Stomach (tissue), 9 donors: ENCODE measurements around the gene FARP2. TPM values are rescaled to one million over a fixed set of nuclear protein-coding genes. Genes with fewer than 3 reads are reported as not detected.

ENCODE experiments used
- DNase-seq, 2 donors: peaks; one replicate each; pipeline versions ENCODE4 v3.0.0 to v3.0.0-alpha.2; 2013 to 2019
- H3K27ac ChIP-seq, 5 donors: fragments of 200-600 bp in 4 of 5; sonication (generic) in 4 of 5; one replicate each; pipeline ENCODE4 v1.5.1; 2013 to 2019; ENCODE audit warnings: mild to moderate bottlenecking in 1 of 5, moderate library complexity in 1 of 5
- H3K27me3 ChIP-seq, 3 donors: fragments of 200-600 bp; sonication (generic); one replicate each; pipeline ENCODE4 v1.5.1; 2017 to 2019; ENCODE audit warnings: mixed run types in 1 of 3
- H3K36me3 ChIP-seq, 4 donors: fragments of 200-600 bp; sonication (generic); 1 replicate in 3 of 4; 2 replicates in 1 of 4; pipeline ENCODE4 v1.5.1; 2016 to 2019
- H3K4me1 ChIP-seq, 4 donors: fragments of 200-600 bp; sonication (generic); one replicate each; pipeline ENCODE4 v1.5.1; 2016 to 2019
- H3K4me3 ChIP-seq, 4 donors: fragments of 200-600 bp; sonication (generic) in 3 of 4; one replicate each; pipeline ENCODE4 v1.5.1; 2016 to 2019; ENCODE audit warnings: mild to moderate bottlenecking in 1 of 4
- H3K9me3 ChIP-seq, 4 donors: fragments of 200-600 bp; sonication (generic); one replicate each; pipeline ENCODE4 v1.5.1; 2016 to 2019
- EP300 ChIP-seq: sonication (generic); formaldehyde crosslinking; IDR thresholded peaks from one replicate; pipeline ENCODE4 v1.6.1; 2017; ENCODE audit warnings: antibody characterized with exemption
- POLR2A ChIP-seq, 4 donors: fragments of 450-650 bp; IDR thresholded peaks; one replicate each; pipeline ENCODE4 v1.6.1; 2016; ENCODE audit warnings: antibody characterized with exemption in 4 of 4, control low read depth in 2 of 4, mild to moderate bottlenecking in 1 of 4, moderate library complexity in 1 of 4
- POLR2AphosphoS5 ChIP-seq, 3 donors: sonication (generic); formaldehyde crosslinking; IDR thresholded peaks; one replicate each; pipeline ENCODE4 v1.6.1; 2016; ENCODE audit warnings: antibody characterized with exemption in 3 of 3
- WGBS, 5 donors: extraction: QIAGEN DNeasy Blood & Tissue Kit in 3 of 5; methylation state at CpG; one replicate each; pipeline versions ENCODE4 v1.1.5 to v1.1.7; 2013 to 2018; 5-methylcytosine and 5-hydroxymethylcytosine counted together
- intact Hi-C: fragments of 100-400 bp; cut with DNase I; formaldehyde crosslinking; loops from one replicate; pipeline ENCODE4 v1.15.1; 2023; ENCODE audit warnings: low total_unique reads
- polyA plus RNA-seq, 3 donors: library from polyadenylated mRNA; stranded (reverse); fragments of 200-250 nt; gene quantifications; one replicate each; pipeline ENCODE4 v1.2.3, GENCODE V29; 2013
- total RNA-seq, 5 donors: library from RNA; depleted of rRNA; stranded (reverse); fragments of >200 nt; gene quantifications; one replicate each; pipeline versions ENCODE4 v1.1.0 to v1.2.3, GENCODE V29; 2014 to 2016
- TF ChIP-seq, protein P1 (sequence below), 7 experiments: fragments of 450-650 bp in 4 of 7; fragments of 200-600 bp in 3 of 7; sonication (generic) in 3 of 7; IDR thresholded peaks; one replicate each; pipeline ENCODE4 v1.5.1; 2016 to 2019; ENCODE audit warnings: antibody characterized with exemption in 7 of 7, control low read depth in 2 of 7, mild to moderate bottlenecking in 1 of 7
- donor health status: healthy with polysubstance abuse.
- donor health status: Bipolar disorder and iron deficiency.
- donor health status: healthy.

The FARP2 gene
- total and polyA plus RNA-seq, 8 donors, result 15.8 to 260 (median 69.1) TPM

DNA sequence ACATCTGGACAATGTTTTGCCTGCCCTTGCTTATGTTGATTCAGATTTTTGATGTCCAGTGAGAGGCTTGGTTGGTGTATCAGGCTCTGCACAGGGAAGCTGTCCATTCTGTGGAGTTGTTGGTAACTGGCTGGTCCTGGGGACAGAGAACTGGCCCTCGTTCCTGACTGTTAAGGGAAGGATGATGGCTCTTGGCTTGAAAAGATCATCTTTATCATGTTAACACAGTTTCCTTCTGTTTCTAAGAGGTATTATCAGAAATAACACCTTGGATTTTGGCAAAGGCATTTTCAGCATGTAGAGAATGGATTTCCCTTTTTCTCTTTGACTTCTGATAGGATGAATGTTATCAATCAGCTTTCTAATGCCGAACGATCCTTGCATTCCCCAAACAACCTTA lies 133.0 kb downstream of the FARP2 start:
- Histone ChIP-seq H3K4me1 (peaks cover 0 to 17% (median 13%) of the 10 kb centered on the region in 4 donors), H3K27me3 (no peaks in the 10 kb centered on the region), H3K36me3 (peaks cover 27 to 71% (median 54%) of the 10 kb centered on the region in 4 donors), H3K27ac (no peak overlapping the region), H3K9me3 (no peaks in the 10 kb centered on the region), H3K4me3 (no peak overlapping the region)
- TF ChIP-seq, protein P1, sequence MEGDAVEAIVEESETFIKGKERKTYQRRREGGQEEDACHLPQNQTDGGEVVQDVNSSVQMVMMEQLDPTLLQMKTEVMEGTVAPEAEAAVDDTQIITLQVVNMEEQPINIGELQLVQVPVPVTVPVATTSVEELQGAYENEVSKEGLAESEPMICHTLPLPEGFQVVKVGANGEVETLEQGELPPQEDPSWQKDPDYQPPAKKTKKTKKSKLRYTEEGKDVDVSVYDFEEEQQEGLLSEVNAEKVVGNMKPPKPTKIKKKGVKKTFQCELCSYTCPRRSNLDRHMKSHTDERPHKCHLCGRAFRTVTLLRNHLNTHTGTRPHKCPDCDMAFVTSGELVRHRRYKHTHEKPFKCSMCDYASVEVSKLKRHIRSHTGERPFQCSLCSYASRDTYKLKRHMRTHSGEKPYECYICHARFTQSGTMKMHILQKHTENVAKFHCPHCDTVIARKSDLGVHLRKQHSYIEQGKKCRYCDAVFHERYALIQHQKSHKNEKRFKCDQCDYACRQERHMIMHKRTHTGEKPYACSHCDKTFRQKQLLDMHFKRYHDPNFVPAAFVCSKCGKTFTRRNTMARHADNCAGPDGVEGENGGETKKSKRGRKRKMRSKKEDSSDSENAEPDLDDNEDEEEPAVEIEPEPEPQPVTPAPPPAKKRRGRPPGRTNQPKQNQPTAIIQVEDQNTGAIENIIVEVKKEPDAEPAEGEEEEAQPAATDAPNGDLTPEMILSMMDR (IDR thresholded peaks at IDR 0.05), result no peak
- TF ChIP-seq POLR2A (IDR thresholded peaks at IDR 0.05), result no peak
- TF ChIP-seq EP300, result no peak
- 48 to 79% (median 65%) methylated on average over 3 of the region's 3 CpGs for WGBS, 5 donors
- intact Hi-C loops, result no loop called here
- no peak for DNase-seq

DNA sequence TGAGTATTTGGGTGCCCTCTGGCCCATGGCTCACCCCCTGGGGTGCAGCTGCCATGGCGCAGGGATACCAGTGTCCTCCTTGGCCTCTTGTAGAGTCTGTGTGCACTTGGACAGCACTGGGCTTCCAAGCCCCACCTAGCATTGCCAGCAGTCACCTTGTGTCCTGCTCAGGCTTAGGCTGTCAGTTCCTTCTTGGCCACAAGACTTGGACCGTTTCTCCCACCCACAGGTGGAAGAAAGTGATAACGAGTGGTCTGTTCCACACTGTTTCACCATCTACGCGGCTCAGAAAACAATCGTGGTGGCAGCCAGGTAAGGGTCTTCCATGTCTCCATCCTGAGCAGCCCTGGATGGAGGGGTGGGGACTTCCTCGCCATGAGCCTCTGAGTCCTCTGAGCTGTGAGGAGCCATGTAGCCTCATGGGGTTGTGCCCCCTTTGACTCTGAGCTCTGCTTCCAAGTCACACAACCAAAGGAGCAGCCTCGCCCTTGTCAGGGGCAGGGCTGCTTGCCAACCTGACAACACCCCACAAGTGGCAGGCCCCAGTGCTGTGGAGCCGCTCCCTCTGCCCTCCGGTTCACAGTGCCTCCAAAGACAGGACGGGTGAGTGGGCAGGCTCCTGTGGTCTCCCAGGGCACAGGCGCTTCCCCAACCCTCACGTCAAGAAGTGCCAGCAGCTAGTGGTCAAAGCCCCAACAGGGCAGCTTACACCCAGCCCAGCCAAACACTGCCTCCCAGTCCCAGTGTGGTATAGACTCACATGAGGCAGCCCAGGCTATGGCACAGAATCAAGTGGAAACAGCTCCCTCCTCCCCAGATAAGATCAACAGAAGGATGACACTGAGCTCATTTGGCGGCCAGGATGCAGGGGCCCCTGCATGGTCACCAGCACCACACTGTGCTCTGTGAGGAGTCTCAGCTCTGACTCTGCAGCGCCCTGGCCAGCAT lies 133.9 kb downstream of the FARP2 start:
- H3K4me3 ChIP-seq, result no peak overlapping the region
- TF ChIP-seq POLR2AphosphoS5 (IDR thresholded peaks at IDR 0.05), result peak in 1 of 3 donors; percentile 22
- no peak for TF ChIP-seq EP300
- intact Hi-C loops, result no loop called here
- H3K36me3 ChIP-seq, result peaks cover 36 to 71% (median 57%) of the 10 kb centered on the region in 4 donors
- H3K9me3 ChIP-seq, result no peaks in the 10 kb centered on the region
- H3K4me1 ChIP-seq, result peaks cover 0 to 17% (median 13%) of the 10 kb centered on the region in 4 donors
- 40 to 63% (median 51%) methylated on average over 12 to 15 of the region's 15 CpGs for WGBS, 5 donors
- peak; percentile 42 to 63 for DNase-seq
- peak overlapping the region in 1 of 5 donors; percentile 22 for H3K27ac ChIP-seq
- no peaks in the 10 kb centered on the region for H3K27me3 ChIP-seq

DNA sequence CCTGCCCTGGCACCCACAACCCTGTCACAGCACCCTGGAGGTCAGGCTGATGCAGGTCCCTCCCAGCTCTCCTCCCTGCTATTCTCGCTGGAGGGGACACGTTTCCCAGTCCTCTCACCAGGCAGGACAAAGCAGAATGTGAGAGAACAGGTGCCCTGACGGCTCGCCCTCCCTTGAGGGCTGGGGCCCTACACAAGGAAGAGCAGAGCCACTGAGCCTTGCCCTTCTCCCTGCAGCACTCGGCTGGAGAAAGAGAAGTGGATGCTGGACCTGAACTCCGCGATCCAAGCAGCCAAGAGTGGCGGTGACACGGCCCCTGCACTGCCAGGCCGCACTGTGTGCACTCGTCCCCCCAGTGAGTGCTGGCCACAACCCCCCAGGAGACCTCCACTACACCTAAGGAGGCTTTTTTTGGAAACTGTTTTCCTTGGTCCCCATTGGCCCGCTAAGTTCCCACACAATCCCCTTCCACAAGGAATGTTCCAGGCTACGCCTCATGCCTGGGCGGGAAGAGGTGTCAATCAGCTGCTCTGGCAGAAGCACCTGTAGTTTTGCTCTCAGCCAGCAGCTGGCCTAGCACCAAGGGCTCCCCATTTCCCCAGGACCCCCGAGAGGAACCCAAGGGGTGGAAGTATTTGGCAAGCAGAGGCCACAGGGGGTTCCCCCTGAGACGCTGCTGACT lies 134.9 kb downstream of the FARP2 start:
- 77 to 83% (median 80%) methylated on average over 15 to 16 of the region's 16 CpGs for WGBS, 5 donors

DNA sequence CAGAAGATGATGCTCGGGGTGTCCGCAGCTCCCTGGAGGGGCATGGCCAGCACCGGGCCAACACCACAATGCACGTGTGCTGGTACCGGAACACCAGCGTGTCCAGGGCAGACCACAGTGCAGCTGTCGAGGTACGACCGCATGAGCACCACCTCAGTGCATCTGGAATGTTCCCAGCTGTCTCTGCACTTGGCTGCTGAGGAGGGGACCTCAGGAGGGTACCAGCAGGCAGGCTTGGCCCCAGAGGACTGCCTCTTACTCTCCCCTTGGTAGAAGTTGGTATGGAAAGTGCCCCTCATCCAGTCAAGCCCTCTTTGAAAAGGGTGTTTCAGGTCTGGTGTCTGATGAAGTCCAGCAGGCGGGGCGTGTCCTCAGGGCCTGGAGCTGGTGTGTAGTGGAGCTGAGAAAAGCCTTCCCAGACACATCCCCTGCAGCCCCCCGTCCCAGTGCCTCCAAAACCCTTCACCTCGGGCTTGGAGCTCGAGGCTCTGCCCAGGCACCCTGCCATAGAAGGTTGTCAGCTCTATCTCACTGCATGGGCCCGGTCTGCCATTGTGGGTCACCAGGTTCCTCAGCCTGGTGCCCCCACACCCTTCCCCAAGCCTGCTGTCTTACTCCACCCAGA lies 135.6 kb downstream of the FARP2 start:
- DNase-seq, result no peak
- TF ChIP-seq POLR2AphosphoS5 (IDR thresholded peaks at IDR 0.05) (no peak), POLR2A (IDR thresholded peaks at IDR 0.05) (no peak), EP300 (no peak)
- TF ChIP-seq, protein P1 (IDR thresholded peaks at IDR 0.05), result no peak
- no peaks in the 10 kb centered on the region for H3K27me3 ChIP-seq
- H3K27ac ChIP-seq, result no peak overlapping the region
- no peak overlapping the region for H3K4me3 ChIP-seq
- H3K4me1 ChIP-seq, result peaks cover 0 to 17% (median 14%) of the 10 kb centered on the region in 4 donors
- peaks cover 48 to 79% (median 71%) of the 10 kb centered on the region in 4 donors for H3K36me3 ChIP-seq
- 86 to 93% (median 87%) methylated on average over 9 to 15 of the region's 15 CpGs for WGBS, 5 donors
- no peaks in the 10 kb centered on the region for H3K9me3 ChIP-seq
- intact Hi-C loops, result no loop called here

More for the DNA sequence above, 134.9 kb downstream of the FARP2 start:
- Histone ChIP-seq H3K27me3 (no peaks in the 10 kb centered on the region), H3K4me1 (peaks cover 0 to 17% (median 13%) of the 10 kb centered on the region in 4 donors), H3K27ac (no peak overlapping the region), H3K36me3 (peaks cover 46 to 75% (median 67%) of the 10 kb centered on the region in 4 donors), H3K9me3 (no peaks in the 10 kb centered on the region), H3K4me3 (no peak overlapping the region)
- DNase-seq, result no peak
- intact Hi-C loops, result no loop called here
- TF ChIP-seq EP300, result no peak
- no peak for TF ChIP-seq POLR2A (IDR thresholded peaks at IDR 0.05)
- no peak for TF ChIP-seq POLR2AphosphoS5 (IDR thresholded peaks at IDR 0.05)
- TF ChIP-seq, protein P1 (IDR thresholded peaks at IDR 0.05), result no peak
